HPDE6-E6E7 (cell line): ENCODE measurements around the gene ACSL1.

Experiments
- DNase-seq: peaks from one replicate; pipeline ENCODE4 v3.0.0; 2011; ENCODE audit warnings: missing footprints; ENCODE audit errors: extremely low spot score

ACSL1 gene

GRCh38 chr4:184721254-184721653, 104.5 kb downstream of the ACSL1 start:
- no peak for DNase-seq

DNA sequence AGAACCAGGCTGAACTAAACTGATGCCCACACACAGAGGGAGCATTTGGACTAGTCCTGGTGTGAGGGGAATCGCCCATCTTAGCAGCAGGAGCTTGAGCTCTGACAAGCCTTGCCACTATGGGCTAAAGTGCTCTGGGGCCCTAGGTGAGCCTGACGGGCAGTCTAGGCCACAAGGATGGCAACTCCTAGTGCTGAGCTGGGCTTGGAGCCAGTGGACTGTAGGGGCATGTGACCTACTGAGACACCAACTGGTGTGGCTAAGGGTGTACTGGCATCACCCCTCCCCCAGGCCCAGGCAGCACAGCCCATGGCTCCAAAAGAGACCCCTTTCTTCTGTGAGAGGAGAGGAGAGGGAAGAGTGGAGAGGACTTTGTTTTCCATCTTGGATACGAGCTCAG, 106.4 kb downstream of the ACSL1 start:
- no peak for DNase-seq

DNA sequence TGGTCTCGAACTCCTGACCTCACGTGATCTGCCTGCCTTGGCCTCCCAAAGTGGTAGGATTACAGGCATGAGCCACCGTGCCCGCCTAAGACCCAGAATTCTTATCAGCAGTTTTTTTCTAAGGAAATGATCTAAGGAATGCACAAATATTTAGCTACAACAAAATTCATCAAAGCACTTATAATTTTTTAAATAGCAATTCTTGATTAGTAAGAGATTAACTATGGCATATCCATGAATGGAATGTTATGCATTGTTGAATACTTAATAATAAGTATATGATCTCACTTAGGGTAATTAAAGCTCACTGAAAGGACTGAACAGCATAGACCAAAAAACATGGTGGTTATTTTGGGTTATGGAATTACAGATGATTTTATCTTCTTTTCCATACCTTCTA, 110.2 kb downstream of the ACSL1 start:
- DNase-seq: no peak

DNA sequence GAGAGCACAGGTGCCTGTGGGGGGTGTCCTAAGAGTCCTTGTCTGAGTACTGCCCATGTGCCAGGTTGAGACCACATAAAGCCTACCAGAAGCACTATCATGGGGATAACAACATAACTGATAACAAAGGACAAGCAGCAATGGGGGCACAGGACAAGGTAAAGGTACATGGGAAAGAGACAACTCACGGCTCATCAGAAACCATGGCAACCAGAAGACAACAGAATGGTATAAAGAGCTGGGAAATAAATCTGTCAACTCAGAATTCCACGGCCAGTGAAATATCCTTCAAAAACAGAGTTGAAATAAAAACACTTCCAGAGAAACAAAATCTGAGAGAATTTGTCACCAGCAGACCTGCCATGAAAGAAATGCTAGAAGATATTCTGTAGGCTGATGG, 111.9 kb downstream of the ACSL1 start:
- no peak for DNase-seq

DNA sequence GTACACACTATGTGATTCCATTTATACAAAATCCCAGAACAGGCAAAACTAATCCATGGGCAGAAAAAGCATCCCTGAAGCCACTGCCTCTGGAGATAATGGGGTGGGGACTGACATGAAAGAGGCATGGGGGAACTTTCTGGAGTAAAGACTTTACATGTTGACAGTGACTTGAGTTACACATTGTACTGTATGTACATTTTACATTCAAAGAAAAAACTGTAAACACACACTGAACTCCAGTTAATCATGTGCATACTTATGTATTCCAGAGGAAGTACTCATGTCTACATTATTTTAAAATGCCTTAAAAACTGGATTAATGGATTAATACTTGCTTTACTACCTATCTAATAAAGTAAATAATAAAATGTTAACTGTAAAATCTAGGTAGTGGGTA, 113.4 kb downstream of the ACSL1 start:
- no peak for DNase-seq

DNA sequence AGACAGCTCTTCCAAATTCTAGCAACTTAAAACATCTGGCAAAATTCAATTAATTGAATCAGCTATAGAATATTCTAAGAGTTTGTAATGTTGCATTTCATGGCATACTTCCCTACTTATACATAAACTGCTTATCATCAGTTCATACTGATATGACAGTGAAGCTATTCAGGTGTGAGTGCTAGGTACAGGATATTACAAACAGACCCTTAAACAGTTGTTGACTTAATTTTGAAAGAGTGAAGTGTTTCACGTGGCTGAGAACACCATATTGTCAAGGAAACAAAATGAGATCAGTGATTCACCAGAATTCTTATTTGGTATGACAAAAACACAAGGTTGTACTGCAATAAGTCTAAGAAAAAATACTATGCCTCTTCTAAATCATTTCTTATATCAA, 119.3 kb downstream of the ACSL1 start:
- DNase-seq: no peak

GRCh38 chr4:184705692-184706091, 120.1 kb downstream of the ACSL1 start:
- no peak for DNase-seq
